Lung (tissue), 12 donors: ENCODE results near the gene SLC25A13. TPM values are rescaled to one million over a fixed set of nuclear protein-coding genes. Genes with fewer than 3 reads are reported as not detected.

Source experiments
- ATAC-seq: fragments of 200-7000 bp; cut with Tn5 transposase; one replicate; pipeline ENCODE4 v1.9.1; 2020; ENCODE audit warnings: moderate number of reproducible peaks; ENCODE audit not compliant: insufficient read depth, low FRiP score
- DNase-seq, 3 donors: peaks; one replicate each; pipeline ENCODE4 v3.0.0-alpha.2; 2013 to 2017
- H3K27ac ChIP-seq, 2 donors: one replicate each; pipeline ENCODE4 v1.5.1; 2013; ENCODE audit warnings: mild to moderate bottlenecking in 2 of 2, moderate library complexity in 2 of 2, control low read depth in 1 of 2, inconsistent platforms in 1 of 2, low read depth in 1 of 2, low read length in 1 of 2
- H3K27me3 ChIP-seq, 3 donors: one replicate each; pipeline ENCODE4 v1.5.1; 2013; ENCODE audit warnings: low read length in 2 of 3; ENCODE audit not compliant: control insufficient read depth in 3 of 3, insufficient read depth in 3 of 3
- H3K36me3 ChIP-seq, 4 donors: one replicate each; pipeline ENCODE4 v1.5.1; 2013; ENCODE audit warnings: low read length in 4 of 4, mild to moderate bottlenecking in 1 of 4, moderate library complexity in 1 of 4; ENCODE audit not compliant: control insufficient read depth in 4 of 4, insufficient read depth in 4 of 4
- H3K4me1 ChIP-seq, 5 donors: one replicate each; pipeline ENCODE4 v1.5.1; 2013; ENCODE audit warnings: low read length in 5 of 5, mild to moderate bottlenecking in 2 of 5, moderate library complexity in 1 of 5; ENCODE audit not compliant: control insufficient read depth in 5 of 5, insufficient read depth in 5 of 5
- H3K4me3 ChIP-seq: one replicate; pipeline ENCODE4 v1.5.1; 2013; ENCODE audit warnings: mild to moderate bottlenecking, control low read depth, moderate library complexity
- H3K9ac ChIP-seq, 2 donors: one replicate each; pipeline ENCODE4 v1.5.1; 2013; ENCODE audit warnings: low read length in 2 of 2, control low read depth in 1 of 2; ENCODE audit not compliant: insufficient read depth in 1 of 2
- H3K9me3 ChIP-seq, 4 donors: one replicate each; pipeline ENCODE4 v1.5.1; 2013; ENCODE audit warnings: low read length in 3 of 4, mild to moderate bottlenecking in 1 of 4, moderate library complexity in 1 of 4; ENCODE audit not compliant: control insufficient read depth in 4 of 4, insufficient read depth in 3 of 4
- WGBS, 2 donors: extraction: QIAGEN DNeasy Blood & Tissue Kit; methylation state at CpG; one replicate each; pipeline ENCODE4 v1.1.7; 2013; 5-methylcytosine and 5-hydroxymethylcytosine counted together
- polyA plus RNA-seq, 2 donors: library from polyadenylated mRNA; stranded (reverse); fragments of 200-250 nt; gene quantifications; one replicate each; pipeline ENCODE4 v1.2.1, GENCODE V29; 2013
- total RNA-seq, 2 donors: library from RNA; depleted of rRNA in 1 of 2; stranded (reverse); fragments of >200 nt in 1 of 2; gene quantifications; one replicate each; pipeline ENCODE4 v1.2.1, GENCODE V29; 2014 to 2021
- TF ChIP-seq, protein P1 (sequence below): IDR thresholded peaks from 2 replicates; pipeline ENCODE4 v1.5.1; 2012; ENCODE audit warnings: mild to moderate bottlenecking; ENCODE audit errors: control extremely low read depth, extremely low read depth
- donor health status: control.
- donor health status: control.
- donor health status: Bipolar disorder and iron deficiency.
- donor health status: healthy.
- donor health status: DM: yes; HTN: yes; CAD: no.

The SLC25A13 gene
- total and polyA plus RNA-seq, 4 donors, result 7.8 to 40.8 (median 19.6) TPM

DNA sequence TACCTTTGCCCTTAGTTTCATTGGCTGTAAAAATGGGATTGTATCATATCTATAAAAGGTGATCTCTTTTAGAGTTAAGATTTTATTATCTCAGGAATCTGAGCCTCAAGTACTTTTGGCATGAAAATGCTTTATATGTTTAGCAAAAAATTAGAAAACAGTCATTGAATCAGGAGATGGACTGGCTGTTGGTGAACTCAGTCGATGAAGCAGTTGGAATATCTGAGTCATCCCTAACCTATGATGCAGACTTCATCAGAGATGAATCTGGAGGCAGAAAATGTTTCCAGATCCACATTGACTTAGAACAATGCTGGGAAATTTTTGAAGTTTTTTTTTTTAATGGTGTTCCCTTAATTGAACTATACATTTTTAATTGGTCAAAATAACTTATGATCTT lies 228.5 kb downstream of the SLC25A13 start:
- TF ChIP-seq, protein P1, sequence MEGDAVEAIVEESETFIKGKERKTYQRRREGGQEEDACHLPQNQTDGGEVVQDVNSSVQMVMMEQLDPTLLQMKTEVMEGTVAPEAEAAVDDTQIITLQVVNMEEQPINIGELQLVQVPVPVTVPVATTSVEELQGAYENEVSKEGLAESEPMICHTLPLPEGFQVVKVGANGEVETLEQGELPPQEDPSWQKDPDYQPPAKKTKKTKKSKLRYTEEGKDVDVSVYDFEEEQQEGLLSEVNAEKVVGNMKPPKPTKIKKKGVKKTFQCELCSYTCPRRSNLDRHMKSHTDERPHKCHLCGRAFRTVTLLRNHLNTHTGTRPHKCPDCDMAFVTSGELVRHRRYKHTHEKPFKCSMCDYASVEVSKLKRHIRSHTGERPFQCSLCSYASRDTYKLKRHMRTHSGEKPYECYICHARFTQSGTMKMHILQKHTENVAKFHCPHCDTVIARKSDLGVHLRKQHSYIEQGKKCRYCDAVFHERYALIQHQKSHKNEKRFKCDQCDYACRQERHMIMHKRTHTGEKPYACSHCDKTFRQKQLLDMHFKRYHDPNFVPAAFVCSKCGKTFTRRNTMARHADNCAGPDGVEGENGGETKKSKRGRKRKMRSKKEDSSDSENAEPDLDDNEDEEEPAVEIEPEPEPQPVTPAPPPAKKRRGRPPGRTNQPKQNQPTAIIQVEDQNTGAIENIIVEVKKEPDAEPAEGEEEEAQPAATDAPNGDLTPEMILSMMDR, result no peak
- Histone ChIP-seq H3K27me3 (no peaks in the 10 kb centered on the region), H3K4me1 (peaks cover 0 to 2% (median 0%) of the 10 kb centered on the region in 5 donors), H3K27ac (no peak overlapping the region), H3K4me3 (no peak overlapping the region), H3K9ac (no peak overlapping the region), H3K36me3 (peaks cover 0 to 5% (median 1%) of the 10 kb centered on the region in 4 donors), H3K9me3 (no peaks in the 10 kb centered on the region)
- DNase-seq (no peak), ATAC-seq (no peak)
- WGBS, 2 donors, result 58 to 79% methylated on average over 1 of the region's 1 CpG

DNA sequence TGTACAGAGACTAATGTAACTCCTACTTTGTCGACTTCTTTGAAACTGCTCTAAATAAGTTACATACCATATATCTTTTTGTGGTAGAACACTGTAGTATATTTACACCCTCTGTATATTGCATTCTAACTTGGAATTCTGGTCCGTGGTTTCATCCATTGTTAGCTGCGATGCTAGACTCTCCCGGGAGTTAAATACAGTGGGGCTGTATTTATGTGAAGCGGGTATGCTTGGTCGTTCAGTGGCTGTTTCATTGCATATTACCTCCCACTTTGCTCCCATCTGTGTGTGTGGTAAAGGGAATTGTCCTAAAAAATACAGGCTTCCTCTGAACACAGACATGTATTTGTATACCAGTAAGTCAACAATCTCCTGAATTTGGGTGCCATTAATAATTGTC lies 231.1 kb downstream of the SLC25A13 start:
- Histone ChIP-seq H3K9ac (no peak overlapping the region), H3K36me3 (no peaks in the 10 kb centered on the region), H3K4me1 (peaks cover 0 to 4% (median 0%) of the 10 kb centered on the region in 5 donors), H3K4me3 (no peak overlapping the region), H3K27me3 (no peaks in the 10 kb centered on the region), H3K9me3 (no peaks in the 10 kb centered on the region), H3K27ac (no peak overlapping the region)
- 85% methylated on average over 6 of the region's 6 CpGs for WGBS, 2 donors
- TF ChIP-seq, protein P1, result no peak
- ATAC-seq (no peak), DNase-seq (no peak)

DNA sequence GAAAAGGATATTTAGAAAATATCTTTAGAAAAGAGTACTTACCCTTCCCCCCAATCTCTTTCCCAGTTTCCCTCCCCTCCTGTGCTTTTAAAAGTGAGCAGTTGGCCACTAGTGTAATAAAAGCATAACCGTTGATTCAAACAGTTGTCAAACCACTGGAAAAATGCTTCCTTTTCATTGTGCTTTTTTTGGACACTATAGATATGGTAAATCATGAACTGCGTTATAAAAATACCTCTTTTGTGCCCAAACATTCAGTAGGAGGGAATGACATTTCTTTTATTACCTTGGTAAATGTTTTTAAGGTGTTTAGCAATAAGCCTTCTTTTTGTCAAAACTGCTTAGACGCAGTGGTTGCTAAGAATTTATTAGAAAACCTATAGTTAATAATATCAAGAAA lies 232.4 kb downstream of the SLC25A13 start:
- TF ChIP-seq, protein P1, result no peak
- H3K4me3 ChIP-seq, result no peak overlapping the region
- H3K9ac ChIP-seq, result no peak overlapping the region
- WGBS, 2 donors, result 74 to 76% methylated on average over 3 of the region's 3 CpGs
- DNase-seq (no peak), ATAC-seq (no peak)
- peaks cover 0 to 4% (median 0%) of the 10 kb centered on the region in 5 donors for H3K4me1 ChIP-seq
- no peak overlapping the region for H3K27ac ChIP-seq
- H3K9me3 ChIP-seq, result no peaks in the 10 kb centered on the region
- no peaks in the 10 kb centered on the region for H3K36me3 ChIP-seq
- H3K27me3 ChIP-seq, result no peaks in the 10 kb centered on the region

GRCh38 chr7:96088579-96088978 lies 233.3 kb downstream of the SLC25A13 start:
- WGBS, 2 donors, result 39 to 60% methylated on average over 5 of the region's 5 CpGs
- no peak for ATAC-seq

More at GRCh38 chr7:96088579-96088978, 233.3 kb downstream of the SLC25A13 start:
- Histone ChIP-seq H3K9me3 (no peaks in the 10 kb centered on the region), H3K36me3 (peaks cover 0 to under 1% (median 0%) of the 10 kb centered on the region in 4 donors), H3K27me3 (no peaks in the 10 kb centered on the region), H3K9ac (no peak overlapping the region), H3K4me3 (no peak overlapping the region), H3K4me1 (peaks cover 0 to 4% (median 0%) of the 10 kb centered on the region in 5 donors), H3K27ac (no peak overlapping the region)
- TF ChIP-seq, protein P1, result no peak
- no peak for DNase-seq
